Measurements from ENCODE around the gene ZNF217.

- no peak for TF ChIP-seq EZH2 (IDR thresholded peaks at IDR 0.05)
- TF ChIP-seq POLR2AphosphoS5 (IDR thresholded peaks at IDR 0.05; ENCODE audit: borderline replicate concordance, low read depth, low read length): no peak
- TF ChIP-seq FOXP2 (optimal IDR thresholded peaks at IDR 0.05; ENCODE audit: control extremely low read depth, extremely low read length, insufficient read depth): no peak
Measured at GRCh38 chr20:53555081-53555480, 38.6 kb downstream of the ZNF217 start.

Data from SK-N-MC (cell line).